H9 (cell line): ENCODE data around the gene THBS4. TPM values are rescaled to one million over a fixed set of nuclear protein-coding genes. Genes with fewer than 3 reads are reported as not detected.

Experiments
- DNase-seq: peaks from one replicate; pipeline ENCODE4 v3.0.0-alpha.2; 2017
- H2AFZ ChIP-seq: one replicate; pipeline ENCODE4 v1.6.1; 2013; ENCODE audit warnings: mild to moderate bottlenecking, low read length, control low read depth, moderate library complexity
- H2AK5ac ChIP-seq: 2 replicates; pipeline ENCODE4 v1.6.1; 2013; ENCODE audit warnings: low read length, control low read depth, mixed read lengths; ENCODE audit not compliant: insufficient read length
- H2BK120ac ChIP-seq: one replicate; pipeline ENCODE4 v1.6.1; 2013; ENCODE audit warnings: low read depth, mild to moderate bottlenecking, low read length, control low read depth, inconsistent platforms; ENCODE audit not compliant: poor library complexity, severe bottlenecking
- H2BK12ac ChIP-seq: 2 replicates; pipeline ENCODE4 v1.6.1; 2013; ENCODE audit warnings: low read length, control low read depth, mixed read lengths, low read depth; ENCODE audit not compliant: insufficient read length
- H2BK15ac ChIP-seq: 2 replicates; pipeline ENCODE4 v1.6.1; 2013; ENCODE audit warnings: low read depth, low read length, control low read depth
- H2BK20ac ChIP-seq: one replicate; pipeline ENCODE4 v1.6.1; 2013; ENCODE audit warnings: low read depth, mild to moderate bottlenecking, low read length, control low read depth, inconsistent platforms; ENCODE audit not compliant: poor library complexity, severe bottlenecking
- H2BK5ac ChIP-seq: 2 replicates; pipeline ENCODE4 v1.6.1; 2013; ENCODE audit warnings: low read length, control low read depth, mixed read lengths; ENCODE audit not compliant: insufficient read length
- H3K14ac ChIP-seq: 2 replicates; pipeline ENCODE4 v1.6.1; 2013; ENCODE audit warnings: low read length, control low read depth; ENCODE audit not compliant: insufficient read depth
- H3K18ac ChIP-seq: 2 replicates; pipeline ENCODE4 v1.6.1; 2013; ENCODE audit warnings: low read depth, mild to moderate bottlenecking, mixed read lengths, low read length, control low read depth; ENCODE audit not compliant: insufficient read length
- H3K23ac ChIP-seq: 2 replicates; pipeline ENCODE4 v1.6.1; 2013; ENCODE audit warnings: low read length, control low read depth, mixed read lengths, low read depth; ENCODE audit not compliant: insufficient read length
- H3K23me2 ChIP-seq: 2 replicates; pipeline ENCODE4 v1.6.1; 2013; ENCODE audit warnings: low read depth, mild to moderate bottlenecking, mixed read lengths, low read length, control low read depth; ENCODE audit not compliant: insufficient read length, poor library complexity, severe bottlenecking
- H3K27ac ChIP-seq: 2 replicates; pipeline ENCODE4 v1.5.1; 2013; ENCODE audit warnings: low read length, control low read depth, mixed read lengths, low read depth; ENCODE audit not compliant: insufficient read length
- H3K27me3 ChIP-seq: 2 replicates; pipeline ENCODE4 v1.6.1; 2013; ENCODE audit warnings: low read length, control low read depth, inconsistent platforms; ENCODE audit not compliant: insufficient read depth
- H3K4ac ChIP-seq: 2 replicates; pipeline ENCODE4 v1.6.1; 2013; ENCODE audit warnings: low read depth, mild to moderate bottlenecking, control low read depth, inconsistent platforms, low read length, moderate library complexity
- H3K4me1 ChIP-seq: 2 replicates; pipeline ENCODE4 v1.6.1; 2013; ENCODE audit warnings: low read length, control low read depth, inconsistent platforms; ENCODE audit not compliant: insufficient read depth
- H3K4me2 ChIP-seq: 2 replicates; pipeline ENCODE4 v1.6.1; 2013; ENCODE audit warnings: low read length, control low read depth, mixed read lengths; ENCODE audit not compliant: insufficient read length, insufficient read depth
- H3K56ac ChIP-seq: 2 replicates; pipeline ENCODE4 v1.6.1; 2013; ENCODE audit warnings: low read depth, mild to moderate bottlenecking, mixed read lengths, low read length, control low read depth; ENCODE audit not compliant: insufficient read length
- H3K79me1 ChIP-seq: 2 replicates; pipeline ENCODE4 v1.6.1; 2013; ENCODE audit warnings: low read depth, mild to moderate bottlenecking, moderate library complexity, low read length, control low read depth, inconsistent platforms; ENCODE audit not compliant: insufficient read depth, poor library complexity, severe bottlenecking
- H3K79me2 ChIP-seq: 2 replicates; pipeline ENCODE4 v1.6.1; 2013; ENCODE audit warnings: low read length, control low read depth, inconsistent platforms; ENCODE audit not compliant: insufficient read depth
- H3K9ac ChIP-seq: 2 replicates; pipeline ENCODE4 v1.6.1; 2013; ENCODE audit warnings: low read length, control low read depth, mixed read lengths; ENCODE audit not compliant: insufficient read length; ENCODE audit errors: extremely low read depth
- H3K9me3 ChIP-seq: one replicate; pipeline ENCODE4 v1.6.1; 2013; ENCODE audit warnings: low read depth, low read length, inconsistent platforms; ENCODE audit not compliant: control insufficient read depth
- H3T11ph ChIP-seq: one replicate; pipeline ENCODE4 v1.6.1; 2013; ENCODE audit warnings: mild to moderate bottlenecking, low read length, control low read depth, inconsistent platforms
- H4K20me1 ChIP-seq: one replicate; pipeline ENCODE4 v1.6.1; 2013; ENCODE audit not compliant: control insufficient read depth, insufficient read length, insufficient read depth
- H4K5ac ChIP-seq: 2 replicates; pipeline ENCODE4 v1.6.1; 2013; ENCODE audit warnings: low read depth, mild to moderate bottlenecking, mixed read lengths, low read length, control low read depth; ENCODE audit not compliant: insufficient read length
- H4K8ac ChIP-seq: replicated peaks from 2 replicates; pipeline ENCODE4 v1.6.1; 2013; ENCODE audit warnings: low read length, control low read depth, mixed read lengths, low read depth; ENCODE audit not compliant: insufficient read length
- H4K91ac ChIP-seq: 2 replicates; pipeline ENCODE4 v1.6.1; 2013; ENCODE audit warnings: low read depth, mild to moderate bottlenecking, moderate library complexity, mixed read lengths, low read length, control low read depth; ENCODE audit not compliant: insufficient read length
- H3K27ac Mint-ChIP-seq, 3 experiments: 2 replicates in 2 of 3; 3 replicates in 1 of 3; pipeline ENCODE4 v1.8.0; 2020 to 2021; ENCODE audit warnings: mixed read lengths in 3 of 3, mild to moderate bottlenecking in 1 of 3, moderate library complexity in 1 of 3
- H3K27me3 Mint-ChIP-seq: 2 replicates; pipeline ENCODE4 v1.8.0; 2021; ENCODE audit warnings: low read depth, mild to moderate bottlenecking, moderate library complexity, mixed read lengths
- H3K36me3 Mint-ChIP-seq, 3 experiments: 2 replicates in 2 of 3; 3 replicates in 1 of 3; pipeline ENCODE4 v1.8.0; 2020 to 2021; ENCODE audit warnings: low read depth in 3 of 3, mixed read lengths in 3 of 3; ENCODE audit not compliant: insufficient read depth in 1 of 3
- H3K4me1 Mint-ChIP-seq, 2 experiments: 2 replicates each; pipeline ENCODE4 v1.8.0; 2020; ENCODE audit warnings: mixed read lengths in 2 of 2
- H3K4me3 Mint-ChIP-seq, 2 experiments: 2 replicates in 1 of 2; 3 replicates in 1 of 2; pipeline ENCODE4 v1.8.0; 2020 to 2021; ENCODE audit warnings: mild to moderate bottlenecking in 2 of 2, mixed read lengths in 2 of 2, moderate library complexity in 1 of 2
- H3K9me3 Mint-ChIP-seq, 2 experiments: 2 replicates in 1 of 2; 3 replicates in 1 of 2; pipeline ENCODE4 v1.8.0; 2020; ENCODE audit warnings: mild to moderate bottlenecking in 2 of 2, mixed read lengths in 2 of 2, moderate library complexity in 1 of 2
- total RNA-seq: library from RNA; stranded (reverse); gene quantifications from 2 replicates; pipeline ENCODE4 v1.2.1, GENCODE V29; 2021
- TF ChIP-seq, protein P1 (sequence below): fragments of 200-600 bp; sonication (generic); conservative IDR thresholded peaks from 3 replicates; pipeline ENCODE4 v1.8.0; 2021; ENCODE audit warnings: antibody characterized with exemption, mild to moderate bottlenecking

THBS4 gene
- total RNA-seq, 1 experiment from 2014 or later = 19.0 TPM

DNA sequence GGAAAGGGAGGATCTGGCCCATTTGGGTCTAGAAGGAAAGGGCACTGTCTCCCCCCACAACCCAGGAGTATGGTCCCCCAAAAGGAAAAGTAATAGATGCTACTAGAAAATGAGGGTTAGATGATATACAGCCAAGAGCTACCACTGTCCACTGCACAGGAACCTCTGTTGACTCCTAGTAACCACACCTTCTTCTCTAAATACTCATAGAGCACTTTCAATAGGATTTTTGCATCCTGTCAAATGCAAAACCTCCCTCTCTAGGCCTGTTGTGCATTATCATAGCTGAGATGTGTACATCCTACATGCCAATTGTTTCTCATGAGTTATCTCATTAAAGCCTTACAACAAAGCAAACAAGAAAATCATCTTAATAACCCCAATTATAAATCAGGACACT is 66.8 kb downstream of the THBS4 start:
- no peak overlapping the region; a peak in 1 of 7 replicates for H3K27ac Mint-ChIP-seq
- no peaks in the 10 kb centered on the region for H3K23me2 ChIP-seq
- no peaks in the 10 kb centered on the region for H3K27me3 Mint-ChIP-seq

More for the DNA sequence above, 66.8 kb downstream of the THBS4 start:
- Histone ChIP-seq H2BK12ac (no peak overlapping the region), H3K23ac (no peak overlapping the region), H3K14ac (no peak overlapping the region), H4K5ac (no peak overlapping the region), H3K27ac (no peak overlapping the region), H3K4ac (no peak overlapping the region), H3K18ac (no peak overlapping the region), H2BK5ac (no peak overlapping the region), H4K20me1 (no peaks in the 10 kb centered on the region), H3K4me1 (peaks cover 5% of the 10 kb centered on the region), H2BK120ac (no peak overlapping the region), H2AFZ (no peak overlapping the region), H3K79me2 (no peaks in the 10 kb centered on the region), H2AK5ac (no peak overlapping the region), H3K9me3 (no peaks in the 10 kb centered on the region), H4K91ac (no peak overlapping the region), H2BK15ac (no peak overlapping the region), H3K4me2 (no peak overlapping the region), H3T11ph (no peak overlapping the region), H3K79me1 (no peaks in the 10 kb centered on the region), H3K56ac (no peak overlapping the region), H2BK20ac (no peak overlapping the region), H4K8ac (no peak overlapping the region), H3K27me3 (no peaks in the 10 kb centered on the region), H3K9ac (no peak overlapping the region)
- Mint-ChIP-seq H3K4me1 (peaks cover 25 to 28% of the 10 kb centered on the region in 2 experiments), H3K9me3 (no peaks in the 10 kb centered on the region; a peak in 2 of 5 replicates), H3K36me3 (no peaks in the 10 kb centered on the region; a peak in 1 of 7 replicates), H3K4me3 (no peak overlapping the region)
- TF ChIP-seq, protein P1, sequence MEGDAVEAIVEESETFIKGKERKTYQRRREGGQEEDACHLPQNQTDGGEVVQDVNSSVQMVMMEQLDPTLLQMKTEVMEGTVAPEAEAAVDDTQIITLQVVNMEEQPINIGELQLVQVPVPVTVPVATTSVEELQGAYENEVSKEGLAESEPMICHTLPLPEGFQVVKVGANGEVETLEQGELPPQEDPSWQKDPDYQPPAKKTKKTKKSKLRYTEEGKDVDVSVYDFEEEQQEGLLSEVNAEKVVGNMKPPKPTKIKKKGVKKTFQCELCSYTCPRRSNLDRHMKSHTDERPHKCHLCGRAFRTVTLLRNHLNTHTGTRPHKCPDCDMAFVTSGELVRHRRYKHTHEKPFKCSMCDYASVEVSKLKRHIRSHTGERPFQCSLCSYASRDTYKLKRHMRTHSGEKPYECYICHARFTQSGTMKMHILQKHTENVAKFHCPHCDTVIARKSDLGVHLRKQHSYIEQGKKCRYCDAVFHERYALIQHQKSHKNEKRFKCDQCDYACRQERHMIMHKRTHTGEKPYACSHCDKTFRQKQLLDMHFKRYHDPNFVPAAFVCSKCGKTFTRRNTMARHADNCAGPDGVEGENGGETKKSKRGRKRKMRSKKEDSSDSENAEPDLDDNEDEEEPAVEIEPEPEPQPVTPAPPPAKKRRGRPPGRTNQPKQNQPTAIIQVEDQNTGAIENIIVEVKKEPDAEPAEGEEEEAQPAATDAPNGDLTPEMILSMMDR = no peak
- DNase-seq = no peak
